ENCODE data around the gene SLC25A13.
A peak's percentile ranks its signal among the peaks of the same experiment; 100 is the strongest.

Gene SLC25A13

DNA sequence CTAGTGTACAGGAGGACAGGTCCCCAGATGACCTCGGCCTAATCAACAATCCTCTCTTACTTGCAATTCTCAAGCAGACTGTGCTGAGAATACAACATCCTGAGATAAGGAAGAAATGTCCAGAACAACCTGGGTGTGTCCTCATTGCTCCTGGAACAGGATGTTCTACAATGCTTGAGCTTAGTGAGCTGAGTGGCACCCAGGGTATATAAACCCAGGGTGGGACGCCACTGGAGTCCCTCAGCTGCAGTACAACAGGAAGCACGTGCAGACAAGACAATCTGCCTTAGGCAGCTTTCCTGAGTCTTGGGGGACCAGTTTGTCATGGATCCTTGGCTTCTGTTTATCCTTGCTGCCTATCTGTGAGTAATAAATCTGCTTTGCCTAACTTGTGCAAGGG lies 27.7 kb upstream of the SLC25A13 start:
- no peak for ATAC-seq
- no peak for TF ChIP-seq ZC3H10 (CRISPR knock-in tag; IDR thresholded peaks at IDR 0.05)

DNA sequence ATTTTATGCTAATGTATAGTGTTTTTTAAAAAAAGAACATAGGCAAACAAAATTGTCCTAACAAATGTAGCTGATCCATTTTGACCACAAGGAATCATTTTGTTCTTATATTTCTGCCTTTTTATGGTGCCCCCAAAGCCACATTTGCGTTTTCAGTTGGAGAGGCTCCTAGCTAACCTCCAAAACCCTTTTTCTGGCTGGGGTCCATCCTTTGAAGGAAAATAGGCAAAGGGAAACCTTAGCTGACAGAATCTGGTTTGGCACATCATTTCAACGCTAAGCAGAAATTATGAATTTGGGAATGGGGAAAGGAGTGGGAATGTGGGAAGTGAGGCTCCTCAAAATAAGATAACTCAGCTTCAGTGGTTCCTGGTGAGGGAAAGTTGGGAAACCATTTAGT lies 25.6 kb upstream of the SLC25A13 start:
- TF ChIP-seq, protein P1, sequence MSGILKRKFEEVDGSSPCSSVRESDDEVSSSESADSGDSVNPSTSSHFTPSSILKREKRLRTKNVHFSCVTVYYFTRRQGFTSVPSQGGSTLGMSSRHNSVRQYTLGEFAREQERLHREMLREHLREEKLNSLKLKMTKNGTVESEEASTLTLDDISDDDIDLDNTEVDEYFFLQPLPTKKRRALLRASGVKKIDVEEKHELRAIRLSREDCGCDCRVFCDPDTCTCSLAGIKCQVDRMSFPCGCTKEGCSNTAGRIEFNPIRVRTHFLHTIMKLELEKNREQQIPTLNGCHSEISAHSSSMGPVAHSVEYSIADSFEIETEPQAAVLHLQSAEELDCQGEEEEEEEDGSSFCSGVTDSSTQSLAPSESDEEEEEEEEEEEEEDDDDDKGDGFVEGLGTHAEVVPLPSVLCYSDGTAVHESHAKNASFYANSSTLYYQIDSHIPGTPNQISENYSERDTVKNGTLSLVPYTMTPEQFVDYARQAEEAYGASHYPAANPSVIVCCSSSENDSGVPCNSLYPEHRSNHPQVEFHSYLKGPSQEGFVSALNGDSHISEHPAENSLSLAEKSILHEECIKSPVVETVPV (CRISPR knock-in tag; IDR thresholded peaks at IDR 0.05) = no peak
- TF ChIP-seq ZFP3 (CRISPR knock-in tag; IDR thresholded peaks at IDR 0.05) (peak; percentile 88), ARNTL (CRISPR knock-in tag; IDR thresholded peaks at IDR 0.05; ENCODE audit: borderline replicate concordance, low read depth) (no peak), ZNF565 (CRISPR knock-in tag; conservative IDR thresholded peaks at IDR 0.05; ENCODE audit: low read depth) (no peak), CSDC2 (CRISPR knock-in tag; IDR thresholded peaks at IDR 0.05) (no peak)
- TF ChIP-seq, protein P2, sequence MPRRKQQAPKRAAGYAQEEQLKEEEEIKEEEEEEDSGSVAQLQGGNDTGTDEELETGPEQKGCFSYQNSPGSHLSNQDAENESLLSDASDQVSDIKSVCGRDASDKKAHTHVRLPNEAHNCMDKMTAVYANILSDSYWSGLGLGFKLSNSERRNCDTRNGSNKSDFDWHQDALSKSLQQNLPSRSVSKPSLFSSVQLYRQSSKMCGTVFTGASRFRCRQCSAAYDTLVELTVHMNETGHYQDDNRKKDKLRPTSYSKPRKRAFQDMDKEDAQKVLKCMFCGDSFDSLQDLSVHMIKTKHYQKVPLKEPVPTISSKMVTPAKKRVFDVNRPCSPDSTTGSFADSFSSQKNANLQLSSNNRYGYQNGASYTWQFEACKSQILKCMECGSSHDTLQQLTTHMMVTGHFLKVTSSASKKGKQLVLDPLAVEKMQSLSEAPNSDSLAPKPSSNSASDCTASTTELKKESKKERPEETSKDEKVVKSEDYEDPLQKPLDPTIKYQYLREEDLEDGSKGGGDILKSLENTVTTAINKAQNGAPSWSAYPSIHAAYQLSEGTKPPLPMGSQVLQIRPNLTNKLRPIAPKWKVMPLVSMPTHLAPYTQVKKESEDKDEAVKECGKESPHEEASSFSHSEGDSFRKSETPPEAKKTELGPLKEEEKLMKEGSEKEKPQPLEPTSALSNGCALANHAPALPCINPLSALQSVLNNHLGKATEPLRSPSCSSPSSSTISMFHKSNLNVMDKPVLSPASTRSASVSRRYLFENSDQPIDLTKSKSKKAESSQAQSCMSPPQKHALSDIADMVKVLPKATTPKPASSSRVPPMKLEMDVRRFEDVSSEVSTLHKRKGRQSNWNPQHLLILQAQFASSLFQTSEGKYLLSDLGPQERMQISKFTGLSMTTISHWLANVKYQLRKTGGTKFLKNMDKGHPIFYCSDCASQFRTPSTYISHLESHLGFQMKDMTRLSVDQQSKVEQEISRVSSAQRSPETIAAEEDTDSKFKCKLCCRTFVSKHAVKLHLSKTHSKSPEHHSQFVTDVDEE (CRISPR knock-in tag; IDR thresholded peaks at IDR 0.05) = no peak
- no peak for ATAC-seq

DNA sequence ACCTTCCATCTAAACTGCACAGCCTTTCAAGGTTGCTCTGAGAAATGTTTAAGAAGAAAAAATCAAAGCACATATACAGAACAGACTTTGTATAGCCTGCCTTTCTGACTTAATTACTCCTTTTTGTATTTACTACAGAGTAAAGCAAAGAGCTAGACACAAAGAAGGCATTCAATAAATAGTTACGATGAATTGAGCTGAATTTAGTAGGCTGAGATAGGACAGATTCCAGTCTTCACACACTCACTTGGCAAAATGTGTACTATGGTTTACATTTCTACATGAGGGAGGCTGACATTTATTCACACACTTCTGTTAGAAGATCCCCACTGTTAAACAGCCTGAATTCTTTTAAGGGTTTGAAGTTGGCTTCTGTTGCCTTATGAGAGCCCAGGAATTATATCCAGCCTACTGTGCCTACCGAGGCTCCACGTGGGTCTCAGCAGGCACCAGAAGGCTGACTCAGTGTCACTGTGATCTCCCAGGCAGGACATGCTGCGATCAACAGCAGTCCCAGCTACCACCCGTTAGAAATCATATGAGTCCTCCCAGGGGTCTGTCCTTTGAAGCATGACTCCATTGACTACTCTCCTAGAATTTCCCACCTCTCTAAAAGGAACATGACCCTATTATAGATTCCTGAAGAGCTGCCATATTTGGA lies 24.5 kb upstream of the SLC25A13 start:
- ATAC-seq = no peak
- TF ChIP-seq SNAI2 (CRISPR knock-in tag; IDR thresholded peaks at IDR 0.05) (no peak), ESRRG (CRISPR knock-in tag; IDR thresholded peaks at IDR 0.05) (no peak), ZFP30 (CRISPR knock-in tag; IDR thresholded peaks at IDR 0.05) (no peak)

DNA sequence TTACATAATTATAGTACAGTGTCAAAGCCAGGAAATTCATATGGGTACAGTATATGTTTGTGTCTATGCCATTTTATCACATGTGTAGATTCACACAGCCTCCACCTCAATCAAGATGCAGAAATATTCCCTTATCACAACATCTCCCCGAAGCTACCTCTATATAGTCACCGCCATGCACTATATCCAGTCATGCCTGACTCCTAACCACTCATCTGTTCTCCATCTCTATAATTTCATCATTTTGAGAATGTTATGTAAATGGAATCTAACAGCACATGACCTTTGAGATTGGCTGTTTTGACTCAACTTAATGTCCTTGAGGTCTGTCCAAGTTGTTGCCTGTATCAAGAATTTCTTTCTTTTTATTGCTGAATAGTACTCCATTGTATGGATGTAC lies 22.3 kb upstream of the SLC25A13 start:
- TF ChIP-seq, protein P1 (CRISPR knock-in tag; IDR thresholded peaks at IDR 0.05) = no peak
- TF ChIP-seq GLIS3 (CRISPR knock-in tag; IDR thresholded peaks at IDR 0.05) (no peak), ARNTL (CRISPR knock-in tag; IDR thresholded peaks at IDR 0.05; ENCODE audit: borderline replicate concordance, low read depth) (no peak), TCF4 (CRISPR knock-in tag; IDR thresholded peaks at IDR 0.05; ENCODE audit: borderline replicate concordance) (no peak), CSDC2 (CRISPR knock-in tag; IDR thresholded peaks at IDR 0.05) (no peak), ISL1 (CRISPR knock-in tag; IDR thresholded peaks at IDR 0.05) (no peak), SNAI2 (CRISPR knock-in tag; IDR thresholded peaks at IDR 0.05) (no peak), ZFP3 (CRISPR knock-in tag; IDR thresholded peaks at IDR 0.05) (no peak), ZNF70 (CRISPR knock-in tag; IDR thresholded peaks at IDR 0.05) (no peak)
- TF ChIP-seq, protein P3, sequence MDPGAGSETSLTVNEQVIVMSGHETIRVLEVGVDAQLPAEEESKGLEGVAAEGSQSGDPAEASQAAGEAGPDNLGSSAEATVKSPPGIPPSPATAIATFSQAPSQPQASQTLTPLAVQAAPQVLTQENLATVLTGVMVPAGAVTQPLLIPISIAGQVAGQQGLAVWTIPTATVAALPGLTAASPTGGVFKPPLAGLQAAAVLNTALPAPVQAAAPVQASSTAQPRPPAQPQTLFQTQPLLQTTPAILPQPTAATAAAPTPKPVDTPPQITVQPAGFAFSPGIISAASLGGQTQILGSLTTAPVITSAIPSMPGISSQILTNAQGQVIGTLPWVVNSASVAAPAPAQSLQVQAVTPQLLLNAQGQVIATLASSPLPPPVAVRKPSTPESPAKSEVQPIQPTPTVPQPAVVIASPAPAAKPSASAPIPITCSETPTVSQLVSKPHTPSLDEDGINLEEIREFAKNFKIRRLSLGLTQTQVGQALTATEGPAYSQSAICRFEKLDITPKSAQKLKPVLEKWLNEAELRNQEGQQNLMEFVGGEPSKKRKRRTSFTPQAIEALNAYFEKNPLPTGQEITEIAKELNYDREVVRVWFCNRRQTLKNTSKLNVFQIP (CRISPR knock-in tag; IDR thresholded peaks at IDR 0.05; ENCODE audit: borderline replicate concordance, low read depth) = no peak
- TF ChIP-seq, protein P2 (CRISPR knock-in tag; IDR thresholded peaks at IDR 0.05) = no peak
- no peak for ATAC-seq

All from SK-N-SH treated with all-trans-retinoic acid at 6 μM for 48 hours (cell line).